Tibial artery (tissue), 4 donors: ENCODE results near the gene GLRB.
"Not testable (repeated sequence)": the region's sequence is repeated elsewhere in the genome, so short reads cannot be mapped to it uniquely, and the experiment has no call there.

Experiments
- DNase-seq, 2 donors: peaks; one replicate each; pipeline ENCODE4 v3.0.0-alpha.2; 2019
- H3K27ac ChIP-seq, 2 donors: fragments of 200-600 bp; sonication (generic) in 1 of 2; 1 replicate in 1 of 2; 2 replicates in 1 of 2; pipeline ENCODE4 v1.5.1; 2018 to 2019; ENCODE audit warnings: mild to moderate bottlenecking in 1 of 2
- H3K27me3 ChIP-seq, 2 donors: fragments of 200-600 bp; sonication (generic) in 1 of 2; one replicate each; pipeline versions ENCODE4 v1.5.1 to v1.6.0; 2016 to 2019
- H3K36me3 ChIP-seq, 3 donors: fragments of 200-600 bp; sonication (generic) in 2 of 3; one replicate each; pipeline ENCODE4 v1.5.1; 2016 to 2019; ENCODE audit warnings: mild to moderate bottlenecking in 2 of 3
- H3K4me1 ChIP-seq, 4 donors: fragments of 200-600 bp; sonication (generic) in 2 of 4; 1 replicate in 3 of 4; 2 replicates in 1 of 4; pipeline ENCODE4 v1.5.1; 2016 to 2019
- H3K4me3 ChIP-seq, 2 donors: fragments of 200-600 bp; sonication (generic) in 1 of 2; 1 replicate in 1 of 2; 2 replicates in 1 of 2; pipeline ENCODE4 v1.5.1; 2018 to 2019; ENCODE audit warnings: mild to moderate bottlenecking in 2 of 2
- H3K9me3 ChIP-seq, 3 donors: fragments of 200-600 bp; sonication (generic) in 1 of 3; one replicate each; pipeline ENCODE4 v1.5.1; 2016 to 2019
- CTCF ChIP-seq, 2 experiments: fragments of 200-600 bp in 1 of 2; fragments of 450-650 bp in 1 of 2; IDR thresholded peaks; one replicate each; pipeline ENCODE4 v1.5.1; 2017 to 2019; ENCODE audit warnings: antibody characterized with exemption in 2 of 2, mild to moderate bottlenecking in 1 of 2, moderate library complexity in 1 of 2
- intact Hi-C: fragments of 100-400 bp; cut with DNase I; formaldehyde crosslinking; loops from one replicate; pipeline ENCODE4 v1.15.0; 2023; ENCODE audit warnings: low total_unique reads

The GLRB gene

GRCh38 chr4:157170321-157170720 lies 94.4 kb downstream of the GLRB start:
- intact Hi-C loops = no loop called here
- H3K4me1 ChIP-seq = no peaks in the 10 kb centered on the region
- TF ChIP-seq CTCF (IDR thresholded peaks at IDR 0.05) = no peak
- DNase-seq = no peak
- H3K27ac ChIP-seq = no peak overlapping the region
- no peak overlapping the region for H3K4me3 ChIP-seq
- no peaks in the 10 kb centered on the region for H3K27me3 ChIP-seq
- H3K9me3 ChIP-seq = no peaks in the 10 kb centered on the region
- no peaks in the 10 kb centered on the region for H3K36me3 ChIP-seq

- Histone ChIP-seq H3K4me3 (no peak overlapping the region), H3K27ac (no peak overlapping the region), H3K4me1 (no peaks in the 10 kb centered on the region), H3K36me3 (no peaks in the 10 kb centered on the region), H3K27me3 (no peaks in the 10 kb centered on the region), H3K9me3 (no peaks in the 10 kb centered on the region)
- no peak for DNase-seq
- intact Hi-C loops = no loop called here
- peak in 1 of 2 experiments; percentile 10 for TF ChIP-seq CTCF (IDR thresholded peaks at IDR 0.05)
These were observed 96.1 kb downstream of the GLRB start for GRCh38 chr4:157172011-157172410.

GRCh38 chr4:157180268-157180667 lies 104.3 kb downstream of the GLRB start:
- H3K27ac ChIP-seq, intact Hi-C loops, H3K36me3 ChIP-seq: not testable (repeated sequence)

GRCh38 chr4:157184300-157184699 lies 108.3 kb downstream of the GLRB start:
- Histone ChIP-seq H3K27me3 (no peaks in the 10 kb centered on the region), H3K27ac (no peak overlapping the region), H3K4me1 (no peaks in the 10 kb centered on the region), H3K9me3 (peaks cover 0 to 6% (median 0%) of the 10 kb centered on the region in 3 donors), H3K4me3 (no peak overlapping the region), H3K36me3 (no peaks in the 10 kb centered on the region)
- DNase-seq = no peak
- TF ChIP-seq CTCF (IDR thresholded peaks at IDR 0.05) = no peak
- intact Hi-C loops = no loop called here

More at GRCh38 chr4:157180268-157180667, 104.3 kb downstream of the GLRB start:
- not testable (repeated sequence) for H3K27me3 ChIP-seq, DNase-seq, H3K4me3 ChIP-seq, H3K4me1 ChIP-seq, H3K9me3 ChIP-seq

GRCh38 chr4:157185363-157185762 lies 109.4 kb downstream of the GLRB start:
- no peaks in the 10 kb centered on the region for H3K36me3 ChIP-seq
- no peak for DNase-seq
- intact Hi-C loops = no loop called here
- no peak overlapping the region for H3K27ac ChIP-seq
- H3K4me3 ChIP-seq = no peak overlapping the region
- no peaks in the 10 kb centered on the region for H3K27me3 ChIP-seq
- H3K4me1 ChIP-seq = no peaks in the 10 kb centered on the region
- no peak for TF ChIP-seq CTCF (IDR thresholded peaks at IDR 0.05)
- H3K9me3 ChIP-seq = peaks cover 0 to 6% (median 0%) of the 10 kb centered on the region in 3 donors

- H3K9me3 ChIP-seq = no peaks in the 10 kb centered on the region
- no peak for TF ChIP-seq CTCF (IDR thresholded peaks at IDR 0.05)
- intact Hi-C loops = no loop called here
- DNase-seq = no peak
- no peaks in the 10 kb centered on the region for H3K4me1 ChIP-seq
- H3K4me3 ChIP-seq = no peak overlapping the region
- no peaks in the 10 kb centered on the region for H3K27me3 ChIP-seq
- H3K27ac ChIP-seq = no peak overlapping the region
- H3K36me3 ChIP-seq = no peaks in the 10 kb centered on the region
These were observed 119.4 kb downstream of the GLRB start for GRCh38 chr4:157195374-157195773.
